GM23248 (cell line): ENCODE data around the gene KLF15.

Source experiments
- EZH2 ChIP-seq: fragments of 200-600 bp; sonication (generic); IDR thresholded peaks from 2 replicates; pipeline ENCODE4 v1.6.1; 2018; ENCODE audit warnings: antibody characterized with exemption, mild to moderate bottlenecking; ENCODE audit not compliant: insufficient read depth, poor library complexity, severe bottlenecking
- EZH2phosphoT487 ChIP-seq: fragments of 200-600 bp; sonication (generic); IDR thresholded peaks from 2 replicates; pipeline ENCODE4 v1.6.1; 2018; ENCODE audit warnings: antibody characterized with exemption, moderate library complexity, mild to moderate bottlenecking, low read depth; ENCODE audit not compliant: insufficient read depth

DNA sequence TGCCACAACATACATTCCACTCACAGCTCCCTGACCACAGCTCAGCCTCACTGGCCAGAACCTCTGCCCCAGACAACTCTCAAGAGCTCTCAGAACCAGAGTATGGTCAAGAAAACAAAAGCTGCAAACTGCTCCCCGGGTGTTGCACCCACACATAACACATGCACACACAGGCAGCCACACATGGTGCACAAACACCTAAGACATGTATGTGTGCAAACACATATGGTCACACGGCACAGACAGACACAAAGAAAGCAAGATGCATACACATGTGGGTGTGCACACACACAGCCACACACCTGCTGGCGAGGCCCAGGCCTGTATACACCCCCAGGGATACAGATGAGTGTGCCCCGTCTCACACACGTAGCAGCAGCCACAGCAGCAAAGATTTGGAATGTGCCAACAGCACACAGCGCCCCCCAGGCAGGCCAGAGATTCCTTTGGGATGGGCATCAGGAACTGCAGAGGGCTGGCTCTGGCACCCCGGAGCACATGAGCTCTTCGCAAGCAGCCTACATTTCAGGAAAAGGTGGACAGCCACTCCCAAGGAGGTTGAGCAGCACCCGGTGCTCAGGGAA, 6.6 kb downstream of the KLF15 start:
- no peak for TF ChIP-seq EZH2
- TF ChIP-seq EZH2phosphoT487 = no peak
